Adrenal gland (tissue), 5 donors: ENCODE data around the gene AKR1C8.

Source experiments
- CTCF ChIP-seq, 6 experiments: fragments of 450-650 bp in 4 of 6; fragments of 200-600 bp in 2 of 6; sonication (generic) in 1 of 6; IDR thresholded peaks; 1 replicate in 5 of 6; 2 replicates in 1 of 6; pipeline versions ENCODE4 v1.5.1 to v1.8.0; 2016 to 2021; ENCODE audit warnings: antibody characterized with exemption in 6 of 6, mild to moderate bottlenecking in 2 of 6, moderate library complexity in 1 of 6
- POLR2A ChIP-seq, 2 donors: fragments of 450-650 bp; IDR thresholded peaks; one replicate each; pipeline ENCODE4 v1.6.1; 2017; ENCODE audit warnings: antibody characterized with exemption in 2 of 2, mild to moderate bottlenecking in 2 of 2, moderate library complexity in 1 of 2
- donor health status: DM: no; HTN: no; CAD: no.

GRCh38 chr10:5136468-5137087 lies 48.4 kb downstream of the AKR1C8 start:
- no peak for TF ChIP-seq CTCF (IDR thresholded peaks at IDR 0.05)
- TF ChIP-seq POLR2A (IDR thresholded peaks at IDR 0.05): no peak
